RWPE2 (cell line): ENCODE results near the gene SEMA3D.

Experiments used
- ATAC-seq: fragments of 200-7000 bp; cut with Tn5 transposase; 3 replicates; pipeline ENCODE4 v1.9.1; 2021; ENCODE audit warnings: low read depth
- DNase-seq: peaks from one replicate; pipeline ENCODE4 v3.0.0-alpha.2; 2020; ENCODE audit warnings: low spot score
- H3K27ac ChIP-seq: fragments of 450-650 bp; 2 replicates; pipeline ENCODE4 v1.5.1; 2017; ENCODE audit warnings: mild to moderate bottlenecking; ENCODE audit not compliant: poor library complexity, severe bottlenecking
- H3K27me3 ChIP-seq: fragments of 250-450 bp; sonication (Bioruptor Pico); 2 replicates; pipeline ENCODE4 v1.5.1; 2021; ENCODE audit warnings: mild to moderate bottlenecking, moderate library complexity; ENCODE audit not compliant: insufficient read depth, poor library complexity, severe bottlenecking
- H3K36me3 ChIP-seq: fragments of 250-450 bp; sonication (Bioruptor Pico); 2 replicates; pipeline ENCODE4 v1.5.1; 2020; ENCODE audit warnings: low read depth, mild to moderate bottlenecking, moderate library complexity
- H3K4me1 ChIP-seq: fragments of 250-450 bp; sonication (Bioruptor Pico); 2 replicates; pipeline ENCODE4 v1.5.1; 2021; ENCODE audit warnings: mild to moderate bottlenecking, moderate library complexity; ENCODE audit not compliant: insufficient read depth, poor library complexity, severe bottlenecking
- H3K4me3 ChIP-seq: fragments of 250-450 bp; sonication (Bioruptor Pico); 2 replicates; pipeline ENCODE4 v1.5.1; 2021; ENCODE audit warnings: mild to moderate bottlenecking, moderate library complexity; ENCODE audit not compliant: severe bottlenecking
- H3K9me3 ChIP-seq: fragments of 250-450 bp; sonication (Bioruptor Pico); 2 replicates; pipeline ENCODE4 v1.5.1; 2021; ENCODE audit warnings: mild to moderate bottlenecking, moderate library complexity; ENCODE audit not compliant: severe bottlenecking
- TF ChIP-seq, protein P1 (sequence below): fragments of 450-650 bp; IDR thresholded peaks from one replicate; pipeline ENCODE4 v1.5.1; 2017; ENCODE audit warnings: mild to moderate bottlenecking, moderate library complexity; ENCODE audit not compliant: poor library complexity, severe bottlenecking

SEMA3D gene

GRCh38 chr7:84971360-84971759 lies 215.5 kb downstream of the SEMA3D start:
- Histone ChIP-seq H3K27ac (no peak overlapping the region), H3K36me3 (no peaks in the 10 kb centered on the region), H3K9me3 (no peaks in the 10 kb centered on the region), H3K27me3 (no peaks in the 10 kb centered on the region), H3K4me1 (no peaks in the 10 kb centered on the region), H3K4me3 (no peak overlapping the region)
- no peak for ATAC-seq
- TF ChIP-seq, protein P1, sequence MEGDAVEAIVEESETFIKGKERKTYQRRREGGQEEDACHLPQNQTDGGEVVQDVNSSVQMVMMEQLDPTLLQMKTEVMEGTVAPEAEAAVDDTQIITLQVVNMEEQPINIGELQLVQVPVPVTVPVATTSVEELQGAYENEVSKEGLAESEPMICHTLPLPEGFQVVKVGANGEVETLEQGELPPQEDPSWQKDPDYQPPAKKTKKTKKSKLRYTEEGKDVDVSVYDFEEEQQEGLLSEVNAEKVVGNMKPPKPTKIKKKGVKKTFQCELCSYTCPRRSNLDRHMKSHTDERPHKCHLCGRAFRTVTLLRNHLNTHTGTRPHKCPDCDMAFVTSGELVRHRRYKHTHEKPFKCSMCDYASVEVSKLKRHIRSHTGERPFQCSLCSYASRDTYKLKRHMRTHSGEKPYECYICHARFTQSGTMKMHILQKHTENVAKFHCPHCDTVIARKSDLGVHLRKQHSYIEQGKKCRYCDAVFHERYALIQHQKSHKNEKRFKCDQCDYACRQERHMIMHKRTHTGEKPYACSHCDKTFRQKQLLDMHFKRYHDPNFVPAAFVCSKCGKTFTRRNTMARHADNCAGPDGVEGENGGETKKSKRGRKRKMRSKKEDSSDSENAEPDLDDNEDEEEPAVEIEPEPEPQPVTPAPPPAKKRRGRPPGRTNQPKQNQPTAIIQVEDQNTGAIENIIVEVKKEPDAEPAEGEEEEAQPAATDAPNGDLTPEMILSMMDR: no peak
- DNase-seq: no peak

- DNase-seq (no peak), ATAC-seq (no peak)
- H3K4me1 ChIP-seq: no peaks in the 10 kb centered on the region
- TF ChIP-seq, protein P1: no peak
- no peaks in the 10 kb centered on the region for H3K9me3 ChIP-seq
- H3K27me3 ChIP-seq: no peaks in the 10 kb centered on the region
- H3K27ac ChIP-seq: no peak overlapping the region
- H3K36me3 ChIP-seq: no peaks in the 10 kb centered on the region
- no peak overlapping the region for H3K4me3 ChIP-seq
Measured at GRCh38 chr7:84970670-84971069, 216.2 kb downstream of the SEMA3D start.

GRCh38 chr7:84953234-84953633 lies 233.6 kb downstream of the SEMA3D start:
- H3K27ac ChIP-seq: no peak overlapping the region
- no peak for DNase-seq
- TF ChIP-seq, protein P1: no peak
- H3K36me3 ChIP-seq: no peaks in the 10 kb centered on the region
- no peak for ATAC-seq
- no peak overlapping the region for H3K4me3 ChIP-seq
- H3K4me1 ChIP-seq: peaks cover 6% of the 10 kb centered on the region
- no peaks in the 10 kb centered on the region for H3K9me3 ChIP-seq
- no peaks in the 10 kb centered on the region for H3K27me3 ChIP-seq

DNA sequence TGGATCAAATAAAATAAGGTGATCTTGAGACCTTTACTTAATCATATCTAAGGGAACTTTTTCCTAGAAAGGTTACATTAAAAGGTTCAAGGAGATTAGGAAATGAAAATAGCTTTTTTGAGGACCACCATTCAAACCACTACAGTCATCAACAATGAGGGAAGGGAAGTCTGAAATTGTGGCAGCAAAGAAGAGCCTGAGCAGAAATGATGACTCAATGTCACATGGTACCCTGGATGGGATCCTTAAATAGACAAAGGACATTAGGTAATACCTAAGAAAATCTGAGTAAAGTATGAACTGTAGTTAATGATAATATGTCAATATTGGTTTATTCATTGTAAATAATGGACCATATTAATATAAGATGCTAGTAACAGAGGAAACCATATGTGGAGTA lies 236.0 kb downstream of the SEMA3D start:
- H3K4me3 ChIP-seq: no peak overlapping the region
- no peaks in the 10 kb centered on the region for H3K36me3 ChIP-seq
- H3K9me3 ChIP-seq: no peaks in the 10 kb centered on the region
- no peak overlapping the region for H3K27ac ChIP-seq
- TF ChIP-seq, protein P1: no peak
- peaks cover 6% of the 10 kb centered on the region for H3K4me1 ChIP-seq
- H3K27me3 ChIP-seq: no peaks in the 10 kb centered on the region
- DNase-seq: no peak
- no peak for ATAC-seq

GRCh38 chr7:84949501-84949900 lies 237.4 kb downstream of the SEMA3D start:
- TF ChIP-seq, protein P1: no peak
- H3K9me3 ChIP-seq: no peaks in the 10 kb centered on the region
- DNase-seq: no peak
- no peak overlapping the region for H3K27ac ChIP-seq
- no peaks in the 10 kb centered on the region for H3K27me3 ChIP-seq
- ATAC-seq: no peak
- H3K4me3 ChIP-seq: no peak overlapping the region
- peaks cover 6% of the 10 kb centered on the region for H3K4me1 ChIP-seq
- H3K36me3 ChIP-seq: no peaks in the 10 kb centered on the region
